SK-N-SH (cell line): ENCODE results near the gene MAT1A.

Source experiments
- EP300 ChIP-seq, 2 experiments: IDR thresholded peaks; 2 replicates each; pipeline versions ENCODE4 v1.4.0 to v1.6.1; 2012; ENCODE audit warnings: borderline replicate concordance in 1 of 2, low read depth in 1 of 2, low read length in 1 of 2
- FOXM1 ChIP-seq: IDR thresholded peaks from 2 replicates; pipeline ENCODE4 v1.4.0; 2012; ENCODE audit warnings: low read depth, mild to moderate bottlenecking
- GABPA ChIP-seq: IDR thresholded peaks from 2 replicates; pipeline ENCODE4 v1.4.0; 2012; ENCODE audit warnings: low read depth, mild to moderate bottlenecking
- JUND ChIP-seq: IDR thresholded peaks from 2 replicates; pipeline ENCODE4 v1.4.0; 2012
- MXI1 ChIP-seq: IDR thresholded peaks from 2 replicates; pipeline ENCODE4 v1.6.1; 2012; ENCODE audit warnings: mild to moderate bottlenecking, low read depth, low read length, improper control_type of control experiment
- POLR2AphosphoS5 ChIP-seq: IDR thresholded peaks from 2 replicates; pipeline ENCODE4 v1.6.1; 2012; ENCODE audit warnings: low read depth, low read length
- RAD21 ChIP-seq: IDR thresholded peaks from 2 replicates; pipeline ENCODE4 v1.6.1; 2012; ENCODE audit warnings: mild to moderate bottlenecking, low read length
- RCOR1 ChIP-seq: fragments of 150-350 bp; IDR thresholded peaks from 2 replicates; pipeline ENCODE4 v1.6.1; 2017; ENCODE audit warnings: antibody characterized with exemption, low read length
- RFX5 ChIP-seq: IDR thresholded peaks from 2 replicates; pipeline ENCODE4 v1.6.1; 2012; ENCODE audit warnings: mild to moderate bottlenecking, improper control_type of control experiment, low read length
- SIN3A ChIP-seq: IDR thresholded peaks from 2 replicates; pipeline ENCODE4 v1.6.1; 2012; ENCODE audit warnings: low read depth, mild to moderate bottlenecking, low read length, moderate library complexity, borderline replicate concordance
- TAF1 ChIP-seq: IDR thresholded peaks from 2 replicates; pipeline ENCODE4 v1.6.1; 2012; ENCODE audit warnings: low read depth, mild to moderate bottlenecking, low read length, moderate library complexity, borderline replicate concordance
- TF ChIP-seq, protein P1 (sequence below): fragments of 200-600 bp; sonication (generic); IDR thresholded peaks from 2 replicates; pipeline ENCODE4 v1.6.1; 2017; ENCODE audit warnings: antibody characterized with exemption, mild to moderate bottlenecking, moderate library complexity
- TF ChIP-seq, protein P2 (sequence below): IDR thresholded peaks from 2 replicates; pipeline ENCODE4 v1.4.0; 2012; ENCODE audit warnings: low read depth
- TF ChIP-seq, protein P3 (sequence below): IDR thresholded peaks from 2 replicates; pipeline ENCODE4 v1.6.1; 2012; ENCODE audit warnings: mild to moderate bottlenecking, low read depth, low read length, moderate library complexity

- no peak for TF ChIP-seq RAD21
- TF ChIP-seq, protein P1, sequence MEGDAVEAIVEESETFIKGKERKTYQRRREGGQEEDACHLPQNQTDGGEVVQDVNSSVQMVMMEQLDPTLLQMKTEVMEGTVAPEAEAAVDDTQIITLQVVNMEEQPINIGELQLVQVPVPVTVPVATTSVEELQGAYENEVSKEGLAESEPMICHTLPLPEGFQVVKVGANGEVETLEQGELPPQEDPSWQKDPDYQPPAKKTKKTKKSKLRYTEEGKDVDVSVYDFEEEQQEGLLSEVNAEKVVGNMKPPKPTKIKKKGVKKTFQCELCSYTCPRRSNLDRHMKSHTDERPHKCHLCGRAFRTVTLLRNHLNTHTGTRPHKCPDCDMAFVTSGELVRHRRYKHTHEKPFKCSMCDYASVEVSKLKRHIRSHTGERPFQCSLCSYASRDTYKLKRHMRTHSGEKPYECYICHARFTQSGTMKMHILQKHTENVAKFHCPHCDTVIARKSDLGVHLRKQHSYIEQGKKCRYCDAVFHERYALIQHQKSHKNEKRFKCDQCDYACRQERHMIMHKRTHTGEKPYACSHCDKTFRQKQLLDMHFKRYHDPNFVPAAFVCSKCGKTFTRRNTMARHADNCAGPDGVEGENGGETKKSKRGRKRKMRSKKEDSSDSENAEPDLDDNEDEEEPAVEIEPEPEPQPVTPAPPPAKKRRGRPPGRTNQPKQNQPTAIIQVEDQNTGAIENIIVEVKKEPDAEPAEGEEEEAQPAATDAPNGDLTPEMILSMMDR = no peak
- no peak for TF ChIP-seq JUND
- no peak for TF ChIP-seq TAF1
- TF ChIP-seq GABPA = no peak
- TF ChIP-seq MXI1 = no peak
- no peak for TF ChIP-seq EP300 (IDR thresholded peaks at IDR 0.05; ENCODE audit: borderline replicate concordance in 1 of 2, low read depth in 1 of 2, low read length in 1 of 2)
- TF ChIP-seq, protein P2, sequence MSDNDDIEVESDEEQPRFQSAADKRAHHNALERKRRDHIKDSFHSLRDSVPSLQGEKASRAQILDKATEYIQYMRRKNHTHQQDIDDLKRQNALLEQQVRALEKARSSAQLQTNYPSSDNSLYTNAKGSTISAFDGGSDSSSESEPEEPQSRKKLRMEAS = no peak
- TF ChIP-seq POLR2AphosphoS5 = no peak
- TF ChIP-seq RCOR1 = no peak
- TF ChIP-seq RFX5 = no peak
- TF ChIP-seq SIN3A = no peak
- TF ChIP-seq, protein P3, sequence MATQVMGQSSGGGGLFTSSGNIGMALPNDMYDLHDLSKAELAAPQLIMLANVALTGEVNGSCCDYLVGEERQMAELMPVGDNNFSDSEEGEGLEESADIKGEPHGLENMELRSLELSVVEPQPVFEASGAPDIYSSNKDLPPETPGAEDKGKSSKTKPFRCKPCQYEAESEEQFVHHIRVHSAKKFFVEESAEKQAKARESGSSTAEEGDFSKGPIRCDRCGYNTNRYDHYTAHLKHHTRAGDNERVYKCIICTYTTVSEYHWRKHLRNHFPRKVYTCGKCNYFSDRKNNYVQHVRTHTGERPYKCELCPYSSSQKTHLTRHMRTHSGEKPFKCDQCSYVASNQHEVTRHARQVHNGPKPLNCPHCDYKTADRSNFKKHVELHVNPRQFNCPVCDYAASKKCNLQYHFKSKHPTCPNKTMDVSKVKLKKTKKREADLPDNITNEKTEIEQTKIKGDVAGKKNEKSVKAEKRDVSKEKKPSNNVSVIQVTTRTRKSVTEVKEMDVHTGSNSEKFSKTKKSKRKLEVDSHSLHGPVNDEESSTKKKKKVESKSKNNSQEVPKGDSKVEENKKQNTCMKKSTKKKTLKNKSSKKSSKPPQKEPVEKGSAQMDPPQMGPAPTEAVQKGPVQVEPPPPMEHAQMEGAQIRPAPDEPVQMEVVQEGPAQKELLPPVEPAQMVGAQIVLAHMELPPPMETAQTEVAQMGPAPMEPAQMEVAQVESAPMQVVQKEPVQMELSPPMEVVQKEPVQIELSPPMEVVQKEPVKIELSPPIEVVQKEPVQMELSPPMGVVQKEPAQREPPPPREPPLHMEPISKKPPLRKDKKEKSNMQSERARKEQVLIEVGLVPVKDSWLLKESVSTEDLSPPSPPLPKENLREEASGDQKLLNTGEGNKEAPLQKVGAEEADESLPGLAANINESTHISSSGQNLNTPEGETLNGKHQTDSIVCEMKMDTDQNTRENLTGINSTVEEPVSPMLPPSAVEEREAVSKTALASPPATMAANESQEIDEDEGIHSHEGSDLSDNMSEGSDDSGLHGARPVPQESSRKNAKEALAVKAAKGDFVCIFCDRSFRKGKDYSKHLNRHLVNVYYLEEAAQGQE = no peak
- no peak for TF ChIP-seq FOXM1
Observed at GRCh38 chr10:80283119-80283518, 6.3 kb downstream of the MAT1A start.
